Measurements from ENCODE around the gene FGD2. TPM values are rescaled to one million over a fixed set of nuclear protein-coding genes. Genes with fewer than 3 reads are reported as not detected.

FGD2 gene
- total and polyA plus RNA-seq, 10 of the 15 experiments (the other 5 are each of a cell fraction or from before 2014, with no cell fraction given) = 5.2 to 88.1 (median 33.2) TPM

DNA sequence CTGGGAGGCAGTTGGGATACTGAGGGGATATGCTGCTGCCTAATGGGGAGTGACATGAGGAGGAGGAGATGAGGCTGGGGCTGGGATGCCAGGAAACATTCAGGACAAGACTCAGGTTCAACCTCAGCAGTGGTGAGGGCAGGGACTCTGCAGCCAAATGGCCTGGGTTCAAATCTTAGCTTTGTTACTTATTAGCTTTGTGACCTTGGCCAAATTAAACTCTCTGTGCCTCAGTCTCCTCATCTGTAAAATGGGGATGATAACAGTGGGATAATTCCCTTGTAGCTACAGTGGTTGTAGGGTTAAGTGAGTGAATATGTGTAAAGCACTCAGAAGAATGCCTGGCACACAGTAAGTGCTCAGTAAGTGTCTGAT is 49.0 kb upstream of the FGD2 start:
- no peak for FAIRE-seq
- intact Hi-C loops (cut with micrococcal nuclease; ENCODE audit: unreplicated experiment) (no loop called here), in situ Hi-C loops (cut with MboI) (no loop called here)
- TF ChIP-seq SMAD1 (IDR thresholded peaks at IDR 0.05; ENCODE audit: low read depth, partially characterized antibody) = no peak
- no peak for TF ChIP-seq CBX3 (IDR thresholded peaks at IDR 0.05; ENCODE audit: borderline replicate concordance, low read depth)
- TF ChIP-seq, protein P1, sequence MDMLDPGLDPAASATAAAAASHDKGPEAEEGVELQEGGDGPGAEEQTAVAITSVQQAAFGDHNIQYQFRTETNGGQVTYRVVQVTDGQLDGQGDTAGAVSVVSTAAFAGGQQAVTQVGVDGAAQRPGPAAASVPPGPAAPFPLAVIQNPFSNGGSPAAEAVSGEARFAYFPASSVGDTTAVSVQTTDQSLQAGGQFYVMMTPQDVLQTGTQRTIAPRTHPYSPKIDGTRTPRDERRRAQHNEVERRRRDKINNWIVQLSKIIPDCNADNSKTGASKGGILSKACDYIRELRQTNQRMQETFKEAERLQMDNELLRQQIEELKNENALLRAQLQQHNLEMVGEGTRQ (IDR thresholded peaks at IDR 0.05; ENCODE audit: borderline replicate concordance, low read depth, low read length) = no peak
- no peak for TF ChIP-seq PBX3 (IDR thresholded peaks at IDR 0.05; ENCODE audit: insufficient replicate concordance, low read depth, low read length)
- no peak for TF ChIP-seq NRF1 (conservative IDR thresholded peaks at IDR 0.05; ENCODE audit: low read depth, low read length)
- no peaks in the 10 kb centered on the region for H3K27me3 ChIP-seq (replicated peaks in 1 of 2; ENCODE audit: control insufficient read depth in 2 of 2, insufficient read depth in 2 of 2, low read length in 1 of 2)
- no peak overlapping the region for H3K4me2 ChIP-seq (ENCODE audit: control insufficient read depth, insufficient read depth)
- H3K9me3 ChIP-seq (replicated peaks; ENCODE audit: control insufficient read depth, insufficient read depth, low read length) = no peaks in the 10 kb centered on the region
- no peaks in the 10 kb centered on the region for H4K20me1 ChIP-seq (ENCODE audit: control insufficient read depth, insufficient read depth)
- no peak overlapping the region for H3K27ac ChIP-seq (ENCODE audit: control insufficient read depth, insufficient read depth)
- H3K79me2 ChIP-seq (ENCODE audit: control insufficient read depth, insufficient read depth, low read length) = no peaks in the 10 kb centered on the region
- SMC1A ChIA-PET (ENCODE audit: uncharacterized antibody, unreplicated experiment) = interaction anchor here (1.8 kb wide), 1 partner anchor 62 kb away, joined by 7 read pairs; no protein-coding TSS in a partner anchor
- no peaks in the 10 kb centered on the region for H3K36me3 ChIP-seq (ENCODE audit: control insufficient read depth in 2 of 2, insufficient read depth in 2 of 2, low read length in 1 of 2)
- H2AFZ ChIP-seq (ENCODE audit: control insufficient read depth, low read depth, low read length) = no peak overlapping the region
- H3K9ac ChIP-seq (ENCODE audit: control insufficient read depth, insufficient read depth, low read length) = no peak overlapping the region
- POLR2A ChIA-PET = interaction anchor here (1.1 kb wide), 1 partner anchor 9 kb away, joined by 4 read pairs; no protein-coding TSS in a partner anchor
- 0 out of 2 replicates have a peak, but pooled peaks cover 3% of the 10 kb centered on the region for H3K4me1 ChIP-seq (ENCODE audit: control insufficient read depth, insufficient read depth, low read length)
- CTCF ChIA-PET = interaction anchor here (1.0 to 3.0 kb wide), 4 partner anchors 48 to 191 kb away, joined by 3 to 12 read pairs (median 4); no protein-coding TSS in a partner anchor
- no peak for ATAC-seq
- no peak for DNase-seq (ENCODE audit: low read depth, low spot score)
- H3K4me3 ChIP-seq = no peak overlapping the region
- RAD21 ChIA-PET (ENCODE audit: unreplicated experiment) = interaction anchor here (1.0 to 1.4 kb wide), 2 partner anchors 53 to 61 kb away, joined by 3 to 6 read pairs; no protein-coding TSS in a partner anchor
- BruUV-seq (replicated peaks) = no TSS peak
